Measurements from ENCODE around the gene DGKH. TPM values are rescaled to one million over a fixed set of nuclear protein-coding genes. Genes with fewer than 3 reads are reported as not detected.
"Not testable (repeated sequence)": the region's sequence is repeated elsewhere in the genome, so short reads cannot be mapped to it uniquely, and the experiment has no call there.

DGKH gene
- total RNA-seq, 4 donors from 2014 or later = 15.0 to 20.8 (median 17.1) TPM

DNA sequence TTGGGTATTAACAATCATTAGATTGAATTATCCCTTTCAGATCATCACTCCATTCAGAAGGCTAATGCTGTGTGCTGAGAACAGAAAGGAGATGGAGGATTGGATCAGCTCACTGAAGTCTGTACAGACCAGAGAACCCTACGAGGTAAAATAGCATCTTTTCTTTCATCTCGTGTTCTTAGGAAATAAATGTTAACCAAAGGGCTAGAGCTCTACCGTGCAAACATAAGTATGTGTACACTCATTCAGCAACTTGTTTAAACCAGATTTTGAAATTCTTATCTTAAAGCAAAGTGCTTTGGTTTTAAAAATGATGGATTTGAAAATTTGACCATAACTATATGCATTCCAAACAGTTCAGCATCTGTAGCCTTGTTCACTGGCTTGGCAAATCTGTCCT lies 106.8 kb downstream of the DGKH start:
- H3K4me3 ChIP-seq = no peak overlapping the region
- no peaks in the 10 kb centered on the region for H3K9me3 ChIP-seq
- H3K27ac ChIP-seq (replicated peaks in 1 of 4) = no peak overlapping the region
- no peak for TF ChIP-seq POLR2AphosphoS5 (IDR thresholded peaks at IDR 0.05)
- no peak for TF ChIP-seq EP300 (IDR thresholded peaks at IDR 0.05)
- TF ChIP-seq, protein P1, sequence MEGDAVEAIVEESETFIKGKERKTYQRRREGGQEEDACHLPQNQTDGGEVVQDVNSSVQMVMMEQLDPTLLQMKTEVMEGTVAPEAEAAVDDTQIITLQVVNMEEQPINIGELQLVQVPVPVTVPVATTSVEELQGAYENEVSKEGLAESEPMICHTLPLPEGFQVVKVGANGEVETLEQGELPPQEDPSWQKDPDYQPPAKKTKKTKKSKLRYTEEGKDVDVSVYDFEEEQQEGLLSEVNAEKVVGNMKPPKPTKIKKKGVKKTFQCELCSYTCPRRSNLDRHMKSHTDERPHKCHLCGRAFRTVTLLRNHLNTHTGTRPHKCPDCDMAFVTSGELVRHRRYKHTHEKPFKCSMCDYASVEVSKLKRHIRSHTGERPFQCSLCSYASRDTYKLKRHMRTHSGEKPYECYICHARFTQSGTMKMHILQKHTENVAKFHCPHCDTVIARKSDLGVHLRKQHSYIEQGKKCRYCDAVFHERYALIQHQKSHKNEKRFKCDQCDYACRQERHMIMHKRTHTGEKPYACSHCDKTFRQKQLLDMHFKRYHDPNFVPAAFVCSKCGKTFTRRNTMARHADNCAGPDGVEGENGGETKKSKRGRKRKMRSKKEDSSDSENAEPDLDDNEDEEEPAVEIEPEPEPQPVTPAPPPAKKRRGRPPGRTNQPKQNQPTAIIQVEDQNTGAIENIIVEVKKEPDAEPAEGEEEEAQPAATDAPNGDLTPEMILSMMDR (IDR thresholded peaks at IDR 0.05) = no peak
- TF ChIP-seq POLR2A (IDR thresholded peaks at IDR 0.05; ENCODE audit: low read depth) = no peak
- intact Hi-C loops (cut with DNase I) = no loop called here
- DNase-seq (ENCODE audit: extremely low spot score) = no peak
- no peaks in the 10 kb centered on the region for H3K27me3 ChIP-seq
- WGBS = 93% methylated on average over 3 of the region's 3 CpGs
- peaks cover 25 to 48% (median 37%) of the 10 kb centered on the region in 4 donors for H3K36me3 ChIP-seq
- no peaks in the 10 kb centered on the region for H3K4me1 ChIP-seq

DNA sequence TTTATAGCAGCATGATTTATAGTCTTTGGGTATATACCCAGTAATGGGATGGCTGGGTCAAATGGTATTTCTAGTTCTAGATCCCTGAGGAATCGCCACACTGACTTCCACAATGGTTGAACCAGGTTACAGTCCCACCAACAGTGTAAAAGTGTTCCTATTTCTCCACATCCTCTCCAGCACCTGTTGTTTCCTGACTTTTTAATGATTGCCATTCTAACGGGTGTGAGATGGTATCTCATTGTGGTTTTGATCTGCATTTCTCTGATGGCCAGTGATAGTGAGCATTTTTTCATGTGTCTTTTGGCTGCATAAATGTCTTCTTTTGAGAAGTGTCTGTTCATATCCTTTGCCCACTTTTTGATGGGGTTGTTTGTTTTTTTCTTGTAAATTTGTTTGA lies 114.9 kb downstream of the DGKH start:
- H3K9me3 ChIP-seq; intact Hi-C loops (cut with DNase I); H3K4me3 ChIP-seq; H3K4me1 ChIP-seq; DNase-seq (ENCODE audit: extremely low spot score); H3K27me3 ChIP-seq; H3K27ac ChIP-seq (replicated peaks in 1 of 4): not testable (repeated sequence)
- 95% methylated on average over 2 of the region's 2 CpGs for WGBS
- peaks cover 23 to 58% (median 34%) of the 10 kb centered on the region in 4 donors for H3K36me3 ChIP-seq

DNA sequence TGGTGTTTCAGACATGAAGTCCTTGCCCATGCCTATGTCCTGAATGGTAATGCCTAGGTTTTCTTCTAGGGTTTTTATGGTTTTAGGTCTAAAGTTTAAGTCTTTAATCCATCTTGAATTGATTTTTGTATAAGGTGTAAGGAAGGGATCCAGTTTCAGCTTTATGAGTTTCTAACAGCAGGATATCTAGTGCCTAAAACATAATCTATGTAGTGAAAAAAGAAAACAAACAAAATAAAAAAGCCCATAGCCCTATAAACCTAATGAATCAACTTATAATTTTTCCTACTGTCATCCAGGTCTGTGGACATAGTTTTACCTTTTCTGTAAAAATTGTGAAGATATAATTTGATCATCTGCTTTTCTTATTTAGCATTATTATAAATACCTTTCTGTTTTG lies 115.5 kb downstream of the DGKH start:
- DNase-seq (ENCODE audit: extremely low spot score); H3K4me3 ChIP-seq; H3K27me3 ChIP-seq; H3K9me3 ChIP-seq; intact Hi-C loops (cut with DNase I); H3K4me1 ChIP-seq; H3K27ac ChIP-seq (replicated peaks in 1 of 4): not testable (repeated sequence)
- H3K36me3 ChIP-seq = peaks cover 21 to 58% (median 33%) of the 10 kb centered on the region in 4 donors

DNA sequence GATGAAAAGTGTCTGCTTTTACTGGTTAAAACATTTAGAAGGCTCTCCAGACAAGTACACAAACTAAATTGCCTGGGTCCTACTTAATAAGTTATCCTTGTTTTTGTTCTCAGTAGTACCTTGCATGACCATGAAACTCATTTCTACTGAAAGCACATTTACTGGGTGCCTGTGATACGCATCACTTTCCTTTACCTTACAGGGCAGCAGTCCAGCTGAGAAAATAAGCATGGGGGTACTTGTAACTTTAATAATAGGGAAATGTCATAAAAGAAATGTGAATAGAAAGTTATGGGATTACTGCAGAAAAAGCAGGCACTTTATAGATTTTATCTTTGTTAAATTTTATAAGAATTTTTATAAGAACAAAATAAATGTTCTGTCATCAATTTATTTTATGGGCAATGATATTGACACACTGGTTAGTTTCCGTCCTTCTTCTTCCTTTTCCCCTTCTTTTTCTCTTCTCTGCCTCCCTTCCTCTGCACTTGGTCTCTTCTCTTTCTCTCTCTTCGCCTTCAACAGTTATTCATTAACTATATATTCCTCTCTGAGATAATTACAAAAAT lies 116.2 kb downstream of the DGKH start:
- 99% methylated on average over 3 of the region's 3 CpGs for WGBS
- peaks cover 14 to 58% (median 31%) of the 10 kb centered on the region in 4 donors for H3K36me3 ChIP-seq
- intact Hi-C loops (cut with DNase I) = no loop called here

DNA sequence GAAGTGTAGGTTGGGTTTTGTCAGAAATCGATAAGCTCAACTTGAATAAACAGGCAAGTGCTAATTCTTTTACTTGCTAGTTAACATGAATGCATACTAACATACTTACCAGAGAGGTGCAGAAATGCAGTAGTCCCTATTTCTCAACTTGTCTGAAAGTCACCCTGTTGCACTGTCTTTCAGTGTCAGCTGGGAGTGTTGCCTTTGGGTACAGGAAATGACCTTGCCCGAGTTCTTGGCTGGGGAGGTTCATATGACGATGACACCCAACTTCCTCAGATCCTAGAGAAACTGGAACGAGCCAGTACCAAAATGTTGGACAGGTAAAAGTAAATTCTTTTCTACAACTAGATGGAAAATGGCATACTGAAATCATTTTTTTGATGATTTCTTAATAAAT lies 120.0 kb downstream of the DGKH start:
- Histone ChIP-seq H3K9me3 (no peaks in the 10 kb centered on the region), H3K27ac (replicated peaks in 1 of 4) (no peak overlapping the region), H3K27me3 (no peaks in the 10 kb centered on the region), H3K36me3 (peaks cover 0 to 38% (median 14%) of the 10 kb centered on the region in 4 donors), H3K4me3 (no peak overlapping the region), H3K4me1 (no peaks in the 10 kb centered on the region)
- no peak for DNase-seq (ENCODE audit: extremely low spot score)
- intact Hi-C loops (cut with DNase I) = no loop called here
- TF ChIP-seq POLR2AphosphoS5 (IDR thresholded peaks at IDR 0.05) (no peak), EP300 (IDR thresholded peaks at IDR 0.05) (no peak), POLR2A (IDR thresholded peaks at IDR 0.05; ENCODE audit: low read depth) (no peak)
- TF ChIP-seq, protein P1 (IDR thresholded peaks at IDR 0.05) = no peak
- 86% methylated on average over 4 of the region's 4 CpGs for WGBS

More for the DNA sequence above, 116.2 kb downstream of the DGKH start:
- TF ChIP-seq EP300 (IDR thresholded peaks at IDR 0.05) = no peak
- TF ChIP-seq POLR2AphosphoS5 (IDR thresholded peaks at IDR 0.05) = no peak
- TF ChIP-seq POLR2A (IDR thresholded peaks at IDR 0.05; ENCODE audit: low read depth) = no peak
- TF ChIP-seq, protein P1 (IDR thresholded peaks at IDR 0.05) = no peak
- Histone ChIP-seq H3K27ac (replicated peaks in 1 of 4) (no peak overlapping the region), H3K27me3 (no peaks in the 10 kb centered on the region), H3K9me3 (no peaks in the 10 kb centered on the region), H3K4me3 (no peak overlapping the region), H3K4me1 (no peaks in the 10 kb centered on the region)
- DNase-seq (ENCODE audit: extremely low spot score) = no peak

DNA sequence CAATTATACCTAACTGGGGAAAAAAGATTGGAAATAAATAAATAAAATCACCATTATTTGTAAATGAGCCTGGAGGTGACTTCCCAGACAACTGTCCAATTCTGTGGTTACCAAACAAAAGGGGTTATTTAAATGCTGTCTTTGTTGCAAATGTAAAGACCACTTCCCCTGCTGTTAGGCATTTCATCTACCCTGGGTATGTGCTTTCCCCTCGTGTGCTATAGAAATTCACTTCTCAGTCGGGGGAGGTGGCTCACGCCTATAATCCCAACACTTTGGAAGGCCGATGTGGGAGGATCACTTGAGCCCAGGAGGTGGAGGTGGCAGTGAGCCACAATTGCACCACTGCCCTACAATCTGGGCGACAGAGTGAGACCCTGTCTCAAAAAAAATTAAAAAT lies 121.6 kb downstream of the DGKH start:
- Histone ChIP-seq H3K27me3 (no peaks in the 10 kb centered on the region), H3K4me3 (no peak overlapping the region), H3K36me3 (peaks cover 0 to 49% (median 26%) of the 10 kb centered on the region in 4 donors), H3K9me3 (no peaks in the 10 kb centered on the region), H3K27ac (replicated peaks in 1 of 4) (no peak overlapping the region), H3K4me1 (no peaks in the 10 kb centered on the region)
- 85% methylated on average over 5 of the region's 5 CpGs for WGBS
- DNase-seq (ENCODE audit: extremely low spot score) = no peak
- TF ChIP-seq POLR2AphosphoS5 (IDR thresholded peaks at IDR 0.05) = no peak
- TF ChIP-seq POLR2A (IDR thresholded peaks at IDR 0.05; ENCODE audit: low read depth) = no peak
- TF ChIP-seq EP300 (IDR thresholded peaks at IDR 0.05) = no peak
- TF ChIP-seq, protein P1 (IDR thresholded peaks at IDR 0.05) = no peak
- intact Hi-C loops (cut with DNase I) = no loop called here

All from esophagus muscularis mucosa (tissue), 4 donors.